Peyer's patch (tissue), 4 donors: ENCODE results near the gene SIGLEC1. TPM values are rescaled to one million over a fixed set of nuclear protein-coding genes. Genes with fewer than 3 reads are reported as not detected.

Experiments used
- DNase-seq, 3 donors: peaks; one replicate each; pipeline ENCODE4 v3.0.0-alpha.2; 2017 to 2019
- H3K27ac ChIP-seq, 4 donors: fragments of 200-600 bp; sonication (generic); one replicate each; pipeline ENCODE4 v1.5.1; 2016 to 2019
- H3K27me3 ChIP-seq, 2 donors: fragments of 200-600 bp; sonication (generic); one replicate each; pipeline ENCODE4 v1.5.1; 2019
- H3K36me3 ChIP-seq, 3 donors: fragments of 200-600 bp; sonication (generic); one replicate each; pipeline ENCODE4 v1.5.1; 2016 to 2019
- H3K4me1 ChIP-seq, 4 donors: fragments of 200-600 bp; sonication (generic); one replicate each; pipeline ENCODE4 v1.5.1; 2016 to 2019
- H3K4me3 ChIP-seq, 4 donors: fragments of 200-600 bp; sonication (generic); 1 replicate in 3 of 4; 2 replicates in 1 of 4; pipeline ENCODE4 v1.5.1; 2016 to 2019; ENCODE audit warnings: mild to moderate bottlenecking in 1 of 4
- H3K9me3 ChIP-seq, 4 donors: fragments of 200-600 bp; sonication (generic); one replicate each; pipeline ENCODE4 v1.5.1; 2016 to 2019; ENCODE audit warnings: mild to moderate bottlenecking in 1 of 4
- CTCF ChIP-seq, 6 experiments: fragments of 450-650 bp in 4 of 6; fragments of 200-600 bp in 2 of 6; sonication (generic) in 1 of 6; IDR thresholded peaks; one replicate each; pipeline ENCODE4 v1.5.1; 2017 to 2019; ENCODE audit warnings: antibody characterized with exemption in 6 of 6, mild to moderate bottlenecking in 3 of 6, moderate library complexity in 1 of 6
- POLR2A ChIP-seq, 2 donors: fragments of 450-650 bp; IDR thresholded peaks; one replicate each; pipeline ENCODE4 v1.5.1; 2017; ENCODE audit warnings: antibody characterized with exemption in 2 of 2, mild to moderate bottlenecking in 2 of 2, moderate library complexity in 2 of 2
- total RNA-seq, 4 donors: library from RNA; depleted of rRNA; stranded (reverse); fragments of >200 nt; gene quantifications; one replicate each; pipeline ENCODE4 v1.1.0, GENCODE V29; 2016

The SIGLEC1 gene
- total RNA-seq, 4 donors from 2014 or later = 2.3 to 10.7 (median 7.8) TPM

DNA sequence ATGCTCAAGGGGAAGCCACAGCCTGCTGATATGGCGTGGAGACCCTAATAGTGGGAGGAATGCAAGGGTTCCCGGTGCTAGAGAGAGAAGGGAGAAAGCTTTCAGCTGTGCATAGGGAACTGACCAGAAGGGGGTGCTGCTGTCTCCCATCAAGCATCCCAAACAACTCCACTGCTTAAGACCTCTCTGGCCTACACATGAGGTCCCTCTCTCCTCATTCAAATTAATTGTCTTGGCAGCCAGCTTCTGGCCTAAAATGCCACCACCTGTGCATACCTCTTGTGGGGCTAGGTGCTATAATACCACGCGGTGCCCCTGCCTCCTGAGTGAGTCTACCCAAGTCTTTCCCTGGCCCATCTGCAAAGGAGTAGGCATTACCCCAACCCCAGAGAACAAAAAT is 40.7 kb upstream of the SIGLEC1 start:
- DNase-seq = peak; percentile 60 to 87 (median 63)
- Histone ChIP-seq H3K4me3 (no peak overlapping the region), H3K27ac (no peak overlapping the region), H3K27me3 (peaks cover 0 to 5% of the 10 kb centered on the region in 2 donors), H3K9me3 (no peaks in the 10 kb centered on the region), H3K4me1 (peaks cover 0 to 24% (median 2%) of the 10 kb centered on the region in 4 donors), H3K36me3 (peaks cover 0 to 2% (median 0%) of the 10 kb centered on the region in 3 donors)
- TF ChIP-seq CTCF (IDR thresholded peaks at IDR 0.05) (peak; percentile 34 to 73 (median 68)), POLR2A (IDR thresholded peaks at IDR 0.05) (no peak)

DNA sequence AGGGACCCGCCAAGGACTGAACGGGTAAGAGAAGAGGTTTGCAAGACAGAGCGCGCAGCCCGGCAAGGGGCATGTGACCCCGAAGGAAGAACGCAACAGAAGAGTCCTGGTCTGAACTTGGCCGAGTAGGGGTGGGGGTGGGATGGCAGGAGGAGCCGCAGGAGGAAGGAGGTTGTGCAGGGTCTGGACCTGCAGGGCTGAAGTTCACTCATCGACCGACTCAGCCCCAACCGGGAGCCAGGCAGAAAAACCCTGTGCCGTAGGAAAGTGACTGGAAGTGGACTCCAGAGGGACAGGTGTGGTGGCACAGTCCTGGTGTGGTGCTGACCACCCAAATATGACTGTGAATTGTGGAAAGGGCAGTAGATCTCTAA is 40.0 kb upstream of the SIGLEC1 start:
- Histone ChIP-seq H3K27me3 (peaks cover 0 to 5% of the 10 kb centered on the region in 2 donors), H3K4me3 (peak overlapping the region in 3 of 4 donors; percentile 36 to 51 (median 39)), H3K27ac (no peak overlapping the region), H3K4me1 (peaks cover 0 to 24% (median 2%) of the 10 kb centered on the region in 4 donors), H3K36me3 (no peaks in the 10 kb centered on the region), H3K9me3 (no peaks in the 10 kb centered on the region)
- DNase-seq = no peak
- no peak for TF ChIP-seq CTCF (IDR thresholded peaks at IDR 0.05)
- no peak for TF ChIP-seq POLR2A (IDR thresholded peaks at IDR 0.05)

GRCh38 chr20:3751675-3752385 is 39.4 kb upstream of the SIGLEC1 start:
- TF ChIP-seq CTCF (IDR thresholded peaks at IDR 0.05) (no peak), POLR2A (IDR thresholded peaks at IDR 0.05) (no peak)
- no peaks in the 10 kb centered on the region for H3K9me3 ChIP-seq
- no peak overlapping the region for H3K27ac ChIP-seq
- H3K27me3 ChIP-seq = peaks cover 0 to 5% of the 10 kb centered on the region in 2 donors
- peak; percentile 30 to 68 (median 64) for DNase-seq
- no peaks in the 10 kb centered on the region for H3K36me3 ChIP-seq
- H3K4me1 ChIP-seq = peaks cover 0 to 24% (median 2%) of the 10 kb centered on the region in 4 donors
- H3K4me3 ChIP-seq = peak overlapping the region in 3 of 4 donors; percentile 36 to 51 (median 39)

DNA sequence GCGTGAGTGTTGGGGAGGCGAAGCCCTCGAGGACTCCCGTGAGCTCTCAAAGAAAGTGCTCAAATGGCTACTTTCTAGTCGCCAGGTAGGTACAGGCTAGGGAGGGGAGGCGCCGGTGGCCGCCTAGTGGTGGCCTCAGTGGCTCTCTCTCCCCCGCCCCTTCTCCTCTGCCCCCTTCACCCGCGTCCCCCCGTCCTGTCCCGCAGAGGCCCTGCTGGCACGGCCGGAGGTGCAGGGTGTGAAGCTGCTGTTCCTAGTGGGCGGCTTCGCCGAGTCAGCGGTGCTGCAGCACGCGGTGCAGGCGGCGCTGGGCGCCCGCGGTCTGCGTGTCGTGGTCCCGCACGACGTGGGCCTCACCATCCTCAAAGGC is 38.9 kb upstream of the SIGLEC1 start:
- no peaks in the 10 kb centered on the region for H3K36me3 ChIP-seq
- H3K27me3 ChIP-seq = peaks cover 0 to 5% of the 10 kb centered on the region in 2 donors
- peaks cover 0 to 24% (median 2%) of the 10 kb centered on the region in 4 donors for H3K4me1 ChIP-seq
- no peak for TF ChIP-seq CTCF (IDR thresholded peaks at IDR 0.05)
- DNase-seq = peak in 1 of 3 donors; percentile 42
- H3K27ac ChIP-seq = no peak overlapping the region
- H3K9me3 ChIP-seq = no peaks in the 10 kb centered on the region
- peak overlapping the region in 3 of 4 donors; percentile 36 to 51 (median 39) for H3K4me3 ChIP-seq

GRCh38 chr20:3749689-3750531 is 37.5 kb upstream of the SIGLEC1 start:
- Histone ChIP-seq H3K36me3 (no peaks in the 10 kb centered on the region), H3K9me3 (no peaks in the 10 kb centered on the region), H3K27me3 (peaks cover 0 to 5% of the 10 kb centered on the region in 2 donors), H3K27ac (no peak overlapping the region), H3K4me3 (no peak overlapping the region), H3K4me1 (peaks cover 0 to 24% (median 2%) of the 10 kb centered on the region in 4 donors)
- peak in 1 of 3 donors; percentile 57 for DNase-seq
- TF ChIP-seq POLR2A (IDR thresholded peaks at IDR 0.05) = no peak
- TF ChIP-seq CTCF (IDR thresholded peaks at IDR 0.05) = peak in 5 of 6 experiments; percentile 4 to 70 (median 61)
